HG03575 (cell line): ENCODE data around the gene NKD2.
"Not testable (repeated sequence)": the region's sequence is repeated elsewhere in the genome, so short reads cannot be mapped to it uniquely, and the experiment has no call there.

Source experiments
- ATAC-seq: cut with Tn5 transposase; IDR thresholded peaks from one replicate; pipeline ENCODE4 v1.9.1; 2021; ENCODE audit not compliant: unreplicated experiment, insufficient number of reproducible peaks, low FRiP score; ENCODE audit errors: extremely low read depth

The NKD2 gene

DNA sequence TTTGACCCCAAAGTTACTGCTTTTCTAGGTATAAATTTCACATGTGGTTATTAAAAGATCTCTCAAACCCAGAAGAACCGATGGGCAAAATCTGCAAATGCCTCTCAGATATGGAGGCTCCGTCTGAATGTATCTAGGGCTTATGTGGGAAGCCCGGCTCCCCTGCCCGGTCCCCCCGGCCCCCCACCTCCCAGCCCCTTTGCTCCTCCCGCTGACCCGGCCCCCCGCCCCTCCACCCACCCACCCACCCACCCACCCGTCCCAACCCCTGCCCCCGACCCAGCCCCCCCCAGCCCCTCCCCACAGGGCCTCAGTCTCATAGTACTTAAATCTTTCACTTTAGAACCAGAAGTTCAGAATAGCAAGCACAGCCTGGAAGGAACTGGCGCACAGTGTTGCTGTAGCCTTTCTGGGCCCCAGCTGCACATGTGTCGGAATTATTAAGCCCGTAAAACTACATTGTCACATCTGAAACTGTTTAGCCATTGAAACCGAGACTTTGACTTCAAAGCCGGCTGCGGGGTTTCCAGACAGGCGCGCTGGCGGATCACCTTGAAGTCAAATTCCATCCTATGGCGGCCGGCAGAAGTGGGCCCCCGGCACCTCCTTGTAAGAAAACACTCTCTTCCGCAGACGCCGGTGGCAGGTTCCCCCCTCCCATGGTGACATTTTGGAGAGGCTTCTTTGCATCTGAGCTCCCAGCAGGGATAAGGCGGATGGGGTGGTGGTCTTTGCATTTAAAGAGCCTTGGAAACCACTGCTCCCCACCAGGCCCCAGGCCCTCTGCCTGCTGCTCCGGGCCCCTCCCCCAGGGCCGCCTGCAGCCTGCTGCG lies 12.8 kb downstream of the NKD2 start:
- ATAC-seq, result no peak

DNA sequence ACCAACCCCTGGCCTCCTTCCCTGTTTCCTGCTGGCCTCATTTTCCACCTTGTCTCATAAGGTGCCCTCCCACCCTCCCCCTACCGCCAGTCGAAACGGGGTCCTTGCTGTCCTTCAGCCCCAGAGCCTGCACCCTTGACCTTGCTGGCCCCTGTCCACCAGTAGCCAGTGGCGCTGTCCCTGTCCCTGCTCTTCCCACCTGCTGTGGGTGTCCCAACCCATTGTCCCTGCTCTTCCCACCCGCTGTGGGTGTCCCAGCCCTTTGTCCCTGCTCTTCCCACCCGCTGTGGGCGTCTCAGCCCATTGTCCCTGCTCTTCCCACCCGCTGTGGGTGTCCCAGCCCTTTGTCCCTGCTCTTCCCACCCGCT lies 13.4 kb downstream of the NKD2 start:
- ATAC-seq, result not testable (repeated sequence)

DNA sequence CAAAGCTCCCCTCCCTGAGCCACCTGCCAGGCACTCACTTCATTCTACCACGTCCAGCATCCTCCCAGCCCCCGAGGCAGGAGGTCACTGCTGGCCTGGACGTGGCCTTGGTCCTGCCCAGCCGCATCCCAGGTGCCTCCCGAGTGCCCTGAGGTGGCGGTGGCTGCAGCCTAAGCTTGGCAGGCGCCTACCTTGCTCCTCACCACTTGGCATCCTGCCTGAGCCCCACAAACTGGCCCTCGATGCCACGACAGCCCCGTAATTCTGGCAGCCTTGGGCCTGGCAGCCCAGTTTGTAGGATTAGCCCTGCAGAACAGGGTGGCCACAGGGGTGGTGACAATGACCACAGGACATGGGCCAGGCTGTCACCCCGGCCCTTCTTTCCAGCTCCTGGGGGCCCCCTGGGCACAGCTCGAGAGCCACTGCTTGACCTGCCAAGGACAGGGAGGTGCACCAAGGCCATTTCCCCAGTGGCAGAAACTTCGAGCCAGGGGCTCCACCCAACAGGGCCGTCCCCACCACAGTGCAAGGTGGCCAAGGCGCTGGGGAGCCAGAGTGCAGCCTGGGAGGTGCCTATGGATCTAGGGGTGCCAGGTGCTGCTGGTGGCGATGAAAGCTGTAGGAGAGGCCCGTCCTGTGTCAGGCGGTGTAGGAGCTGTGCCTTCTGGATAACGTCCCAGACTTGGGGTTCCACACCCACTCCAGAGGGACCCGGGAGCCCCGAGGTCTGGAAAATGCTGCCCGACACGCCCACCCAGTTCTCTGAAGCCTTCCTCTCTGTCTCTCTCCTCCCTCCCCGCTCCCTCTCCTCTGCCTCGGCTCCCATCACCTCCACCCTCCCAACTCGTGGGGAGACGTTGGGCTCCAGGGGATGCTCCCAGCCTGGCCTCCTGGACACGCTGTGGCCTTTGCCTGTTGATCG lies 18.4 kb downstream of the NKD2 start:
- ATAC-seq, result no peak

DNA sequence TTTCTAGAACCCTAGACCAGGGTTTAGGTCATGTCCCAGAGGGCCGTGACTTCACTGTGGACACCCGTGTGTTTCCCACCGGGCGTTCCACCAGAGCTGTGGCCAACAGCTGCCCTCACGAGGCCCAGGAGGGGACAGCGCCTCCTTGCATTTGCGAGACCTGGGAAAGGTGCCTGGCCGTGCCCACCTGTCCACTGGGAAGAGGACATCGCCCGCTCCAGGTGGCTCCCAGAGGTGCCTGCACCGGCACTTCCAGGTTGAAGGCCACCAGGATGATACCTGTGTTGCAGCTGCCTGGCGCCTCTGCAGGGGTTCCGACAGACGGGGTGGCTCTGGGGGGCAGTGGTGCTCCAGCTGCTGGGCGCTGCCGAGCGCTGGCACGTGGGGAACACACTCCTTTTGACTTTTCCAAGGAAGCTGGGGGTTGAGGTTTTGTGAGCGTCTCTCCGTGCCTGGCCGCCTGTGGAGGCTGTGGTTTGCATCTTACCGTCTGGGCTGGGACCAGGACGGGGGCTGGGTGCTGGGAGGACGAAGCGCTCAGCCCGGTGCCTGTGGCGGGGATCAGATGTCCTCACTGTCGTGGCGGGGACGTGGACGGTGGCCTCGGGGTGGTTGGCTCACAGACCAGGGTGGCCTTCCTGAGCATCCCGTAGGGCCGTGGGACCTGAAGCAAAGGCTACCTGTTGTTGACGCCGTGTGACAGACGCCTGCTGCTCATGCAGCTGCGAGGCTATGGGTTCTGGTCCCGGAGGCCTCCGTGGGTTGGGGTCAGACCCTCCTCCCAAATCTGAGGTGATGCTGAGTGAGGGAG lies 19.2 kb downstream of the NKD2 start:
- no peak for ATAC-seq

DNA sequence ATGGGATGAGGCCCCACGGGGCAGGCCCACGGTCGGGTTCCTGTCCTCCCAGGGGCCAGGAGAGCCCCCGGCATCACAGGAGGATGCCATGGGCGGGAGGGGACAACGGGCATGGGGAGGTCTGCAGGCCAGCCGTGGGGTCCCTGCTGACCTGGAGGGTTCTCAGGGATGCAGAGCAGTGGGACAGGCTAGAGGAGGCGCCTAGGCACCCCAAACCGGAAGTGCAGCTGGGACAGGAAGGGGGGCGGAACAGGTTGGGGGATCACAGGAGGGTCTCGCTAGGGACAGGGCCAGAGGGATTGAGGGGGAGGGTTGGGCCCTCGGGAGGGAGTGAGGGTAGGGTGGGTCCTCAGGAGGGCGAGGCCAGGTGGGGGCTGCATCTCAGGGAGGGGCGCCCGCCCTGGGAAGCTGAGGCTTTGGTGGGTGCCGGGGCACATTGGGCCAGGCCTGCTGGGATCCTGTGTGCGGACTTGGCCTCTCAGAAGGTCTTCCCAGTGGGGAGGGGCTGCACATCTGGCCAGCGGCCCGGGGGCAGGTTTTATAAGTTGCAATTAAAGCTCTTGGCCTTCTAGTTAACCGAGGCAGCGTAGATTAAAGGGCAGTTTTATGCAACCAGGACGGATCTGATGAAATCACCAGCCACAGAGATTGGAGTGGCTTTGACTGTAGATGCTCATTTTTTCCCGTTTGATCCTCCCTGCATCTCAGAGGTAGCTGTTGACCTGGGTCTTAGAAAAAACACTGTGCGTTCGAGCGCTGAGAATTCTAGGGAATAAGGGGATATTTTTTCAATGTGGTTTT lies 20.1 kb downstream of the NKD2 start:
- ATAC-seq, result no peak

DNA sequence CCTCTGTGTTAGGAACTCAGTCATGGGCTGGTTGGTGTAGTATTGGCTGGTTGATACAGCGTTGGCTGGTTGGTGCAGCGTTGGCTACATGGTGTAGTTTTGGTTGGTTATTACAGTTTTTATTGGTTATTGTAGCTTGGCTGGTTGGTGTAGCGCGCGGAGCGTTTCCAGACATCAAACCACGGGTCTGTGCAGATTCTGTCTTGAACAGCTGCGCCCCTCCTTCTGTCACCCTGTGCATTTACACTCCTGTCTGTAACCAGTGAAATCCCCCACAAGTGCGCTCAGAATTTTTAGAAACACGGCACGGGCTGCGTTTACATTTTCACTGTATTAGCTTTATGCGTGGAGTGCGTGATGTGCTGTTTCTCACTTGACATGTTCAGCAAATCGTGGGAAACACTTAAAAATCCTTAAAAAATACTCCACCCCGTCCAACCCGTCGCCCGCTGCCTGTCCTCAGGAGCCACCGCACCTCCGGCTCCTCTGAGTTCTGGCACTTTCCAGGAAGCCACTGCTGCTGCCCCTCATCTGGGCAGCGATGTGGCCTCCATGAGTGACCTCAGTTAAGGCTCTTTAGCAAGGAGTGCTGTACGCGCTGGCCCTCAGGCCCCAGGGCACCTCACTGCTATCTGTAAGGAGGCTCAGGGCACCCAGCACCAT lies 20.8 kb downstream of the NKD2 start:
- ATAC-seq, result no peak

DNA sequence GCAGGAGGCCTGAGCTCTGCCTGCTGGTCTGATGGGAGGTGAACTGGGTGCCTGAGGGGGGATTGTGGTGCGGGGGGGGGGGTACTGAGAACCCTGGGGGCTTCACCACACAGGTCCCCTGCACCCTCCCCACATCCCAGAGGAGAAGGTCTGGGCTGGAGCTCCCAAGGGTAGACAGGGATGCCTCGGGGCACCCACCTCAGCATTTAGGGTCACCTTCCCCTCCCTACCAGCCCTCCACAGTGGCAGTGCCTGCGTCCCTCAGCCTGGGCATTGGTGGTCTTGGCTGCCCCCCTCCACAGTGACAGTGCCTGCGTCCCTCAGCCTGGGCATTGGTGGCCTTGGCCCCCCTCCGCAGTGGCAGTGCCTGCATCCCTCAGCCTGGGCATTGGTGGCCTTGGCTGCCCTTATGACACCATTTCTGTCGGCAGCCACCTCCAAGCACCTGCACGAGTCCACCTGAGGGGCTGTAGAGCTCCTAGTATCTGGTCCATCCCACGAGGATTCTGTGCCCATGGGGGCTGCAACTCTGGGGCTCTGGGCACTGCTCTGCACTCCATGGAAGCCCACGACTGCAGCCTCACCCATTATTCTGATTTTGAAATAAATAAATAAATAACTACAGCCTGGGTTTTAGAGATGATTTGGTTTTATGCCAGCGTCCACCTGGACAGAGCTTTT lies 21.5 kb downstream of the NKD2 start:
- no peak for ATAC-seq

DNA sequence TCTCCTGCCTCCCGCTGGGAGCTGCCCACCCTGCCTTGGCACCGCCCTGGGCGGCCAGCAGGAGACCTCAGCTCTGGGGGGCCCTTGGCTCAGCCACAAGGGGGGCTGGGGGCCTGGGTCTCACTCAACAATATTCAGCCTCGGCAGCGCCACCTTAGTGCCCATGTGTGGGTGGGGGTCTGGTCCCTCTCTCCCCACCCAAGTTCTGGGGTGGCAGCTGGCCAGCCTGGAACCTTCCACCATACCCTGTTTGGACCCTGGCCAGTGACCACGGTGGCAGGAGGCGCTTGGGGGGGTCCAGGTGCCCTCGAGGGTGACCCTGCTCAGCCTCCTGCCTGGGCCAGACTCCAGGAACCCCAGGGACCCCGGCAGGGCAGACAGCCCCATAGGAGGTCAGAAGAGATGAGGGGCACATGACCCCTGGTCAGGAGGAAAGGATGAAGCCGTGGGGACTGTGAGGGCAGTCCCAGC lies 22.2 kb downstream of the NKD2 start:
- ATAC-seq, result no peak

DNA sequence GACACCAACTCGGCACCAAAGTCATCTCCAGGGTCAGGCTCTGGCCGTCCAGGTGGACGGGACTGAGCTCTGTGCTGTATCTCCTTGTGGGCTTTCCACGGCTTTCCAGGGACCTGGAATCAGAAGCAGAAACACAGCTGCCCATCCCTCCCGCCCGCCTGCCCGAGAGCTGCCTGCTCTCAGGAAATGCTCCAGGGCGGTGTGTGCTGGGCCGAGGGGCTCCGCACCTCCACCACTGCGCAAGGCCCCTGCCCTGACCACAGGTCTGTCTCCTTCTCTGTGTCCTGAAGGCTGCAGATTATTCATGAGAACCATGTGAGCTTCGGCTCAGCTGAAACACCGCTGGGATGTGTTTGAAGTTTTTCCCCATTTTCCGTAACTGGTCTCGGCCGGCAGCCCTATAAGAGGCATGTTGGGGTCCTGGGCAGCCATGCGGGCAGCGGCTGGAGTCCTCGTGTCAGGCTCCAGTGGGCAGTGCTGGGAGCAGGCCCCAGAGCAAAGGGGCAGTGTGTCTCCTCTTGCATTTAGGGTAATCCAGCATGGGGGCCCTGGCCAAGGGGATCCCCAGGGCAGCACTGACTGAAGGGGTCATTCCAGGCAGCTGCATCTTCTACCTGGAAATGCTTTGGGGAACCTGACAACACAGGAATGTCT lies 22.8 kb downstream of the NKD2 start:
- ATAC-seq, result no peak

DNA sequence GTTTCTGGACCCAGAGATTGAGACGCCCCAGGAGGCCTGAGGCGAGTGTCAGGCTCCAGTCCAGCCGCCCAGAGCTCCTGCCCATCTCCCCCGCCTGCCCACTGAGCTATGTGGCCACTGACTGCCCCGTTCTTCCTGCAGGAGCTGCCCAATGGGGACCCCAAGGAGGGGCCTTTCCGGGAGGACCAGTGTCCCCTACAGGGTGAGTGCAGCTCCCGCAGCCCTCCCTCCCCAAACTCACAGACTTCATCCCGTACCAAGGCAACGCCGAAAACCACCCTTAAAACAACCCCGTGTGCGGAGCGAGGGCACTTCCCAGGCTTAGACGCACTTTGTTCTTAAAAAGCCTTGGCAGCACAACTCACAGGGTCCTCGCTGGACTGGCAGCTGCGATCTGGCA lies 23.4 kb downstream of the NKD2 start:
- ATAC-seq, result no peak

DNA sequence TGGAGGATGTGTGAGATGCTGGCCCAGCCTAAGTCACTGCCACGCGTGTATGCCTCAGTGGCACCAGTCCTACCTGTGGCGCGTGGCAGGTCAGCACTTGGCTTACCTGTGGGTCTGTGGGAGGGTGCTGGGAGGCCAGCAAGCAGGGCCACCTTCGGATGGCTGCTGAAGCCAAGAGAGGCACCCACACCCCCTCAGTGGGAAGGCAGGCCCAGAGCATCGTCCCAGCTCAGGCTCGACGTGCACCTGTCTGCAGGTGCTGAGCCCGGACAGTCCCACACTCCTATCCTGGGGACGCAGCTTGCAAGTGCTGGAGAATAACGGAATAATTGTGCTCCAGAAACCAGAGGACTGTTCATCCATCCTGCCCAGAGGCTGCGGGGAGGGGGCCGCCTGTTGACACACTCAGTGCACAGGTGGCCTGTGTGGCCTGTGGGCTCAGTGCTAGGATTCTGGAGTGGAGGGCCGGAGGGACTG lies 24.0 kb downstream of the NKD2 start:
- no peak for ATAC-seq

DNA sequence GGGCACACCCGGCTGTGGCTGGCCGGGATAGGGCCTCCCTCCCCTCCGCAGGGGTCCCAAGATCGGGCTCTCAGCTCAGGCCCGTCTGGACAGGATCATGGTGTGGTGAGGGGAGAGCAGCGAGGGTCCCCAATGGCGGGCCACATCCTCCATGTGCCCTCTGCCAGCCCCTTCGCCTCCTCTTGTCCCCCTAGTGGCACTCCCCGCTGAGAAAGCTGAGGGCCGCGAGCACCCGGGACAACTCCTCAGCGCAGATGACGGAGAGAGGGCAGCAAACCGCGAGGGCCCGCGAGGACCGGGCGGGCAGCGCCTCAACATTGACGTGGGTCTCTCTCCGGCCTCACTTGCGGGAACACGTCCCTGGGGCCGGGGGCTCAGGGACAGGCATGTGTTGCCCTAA lies 24.6 kb downstream of the NKD2 start:
- no peak for ATAC-seq

DNA sequence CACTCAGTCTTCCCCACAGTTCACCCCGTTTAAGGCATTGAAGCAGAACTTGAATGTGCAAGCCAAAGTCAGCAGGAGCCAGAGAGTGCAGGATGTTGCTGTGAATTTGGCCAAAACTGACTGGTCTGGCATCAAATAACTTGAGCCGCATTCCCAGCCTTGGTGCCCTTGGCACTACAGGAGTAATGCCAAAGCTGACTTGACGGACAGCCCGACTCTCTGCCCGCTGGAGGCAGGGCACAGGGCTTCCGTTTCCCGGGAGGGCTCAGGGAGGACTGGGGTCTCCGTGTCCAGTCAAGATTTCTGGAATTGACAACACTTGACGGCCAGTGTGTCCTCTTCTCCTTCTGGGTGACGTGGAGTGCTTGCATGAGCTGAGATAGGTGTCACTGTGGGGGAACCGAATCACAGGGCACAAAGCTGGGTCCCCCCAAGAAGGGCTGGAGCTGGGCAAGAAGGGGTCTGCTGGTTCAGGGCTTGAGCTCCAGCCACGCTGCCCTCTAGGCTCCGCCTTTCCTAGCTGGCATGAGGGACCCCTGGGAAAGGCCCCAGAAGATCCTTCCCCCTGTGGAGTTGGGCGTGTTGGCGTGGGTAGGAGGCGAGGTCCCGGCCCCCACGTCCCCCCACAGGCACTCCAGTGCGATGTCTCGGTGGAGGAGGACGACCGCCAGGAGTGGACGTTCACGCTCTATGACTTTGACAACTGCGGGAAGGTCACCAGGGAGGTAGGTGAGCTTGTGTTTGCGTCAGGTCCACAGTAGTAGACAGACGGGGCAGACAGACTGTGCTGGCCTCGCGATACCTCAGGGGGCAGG lies 25.2 kb downstream of the NKD2 start:
- ATAC-seq, result no peak

DNA sequence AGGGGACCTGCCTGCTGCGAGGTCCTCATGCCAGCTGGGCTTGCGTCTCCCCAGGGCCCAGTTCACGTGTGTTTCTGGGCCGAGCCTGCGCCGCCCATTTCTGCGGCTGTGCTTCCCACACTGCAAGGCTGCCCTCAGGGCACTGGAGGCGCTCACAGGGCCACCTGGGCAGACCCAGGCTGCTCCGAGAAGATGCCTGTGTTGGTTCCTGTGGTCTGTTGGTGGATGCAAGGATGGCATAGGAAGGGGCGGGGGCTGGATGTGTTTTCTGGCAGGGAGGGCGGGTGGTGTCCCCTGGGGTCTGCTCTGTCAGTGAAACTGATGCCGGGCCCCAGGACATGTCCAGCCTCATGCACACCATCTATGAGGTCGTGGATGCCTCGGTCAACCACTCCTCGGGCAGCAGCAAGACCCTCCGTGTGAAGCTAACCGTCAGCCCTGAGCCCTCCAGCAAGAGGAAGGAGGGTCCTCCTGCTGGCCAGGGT lies 25.9 kb downstream of the NKD2 start:
- no peak for ATAC-seq

DNA sequence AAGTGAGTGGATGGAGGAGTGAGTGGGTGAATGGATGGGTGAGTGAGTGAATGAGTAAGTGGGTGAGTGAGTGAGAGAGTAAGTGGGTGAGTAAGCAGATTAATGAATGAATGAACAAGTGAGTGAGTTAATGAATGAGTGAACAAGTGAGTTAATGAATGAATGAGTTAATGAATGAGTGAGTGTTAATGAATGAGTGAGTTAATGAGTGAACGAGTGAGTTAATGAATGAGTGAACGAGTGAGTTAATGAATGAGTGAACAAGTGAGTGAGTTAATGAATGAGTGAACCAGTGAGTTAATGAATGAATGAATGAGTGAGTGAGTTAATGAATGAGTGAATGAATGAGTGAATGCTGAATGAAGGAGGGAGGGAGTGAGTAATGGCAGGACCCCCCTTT lies 26.4 kb downstream of the NKD2 start:
- ATAC-seq, result no peak
